ENCODE measurements around the gene STK17A.

Gene STK17A

GRCh38 chr7:43642897-43643630, 60.2 kb downstream of the STK17A start:
- TF ChIP-seq POLR2AphosphoS5 (IDR thresholded peaks at IDR 0.05; ENCODE audit: low read depth, low read length) (no peak), SIN3A (IDR thresholded peaks at IDR 0.05; ENCODE audit: borderline replicate concordance, insufficient read depth, low read length) (no peak), FOXP2 (optimal IDR thresholded peaks at IDR 0.05; ENCODE audit: borderline replicate concordance, extremely low read depth, extremely low read length, insufficient read depth) (no peak), REST (IDR thresholded peaks at IDR 0.05; ENCODE audit: insufficient read depth in 1 of 2, low read depth in 2 of 2, low read length in 2 of 2) (no peak), TAF1 (IDR thresholded peaks at IDR 0.05; ENCODE audit: borderline replicate concordance, insufficient read depth, low read length) (no peak)

GRCh38 chr7:43643846-43644245, 60.9 kb downstream of the STK17A start:
- TF ChIP-seq POLR2AphosphoS5 (IDR thresholded peaks at IDR 0.05; ENCODE audit: low read depth, low read length) (no peak), SIN3A (IDR thresholded peaks at IDR 0.05; ENCODE audit: borderline replicate concordance, insufficient read depth, low read length) (no peak), REST (IDR thresholded peaks at IDR 0.05; ENCODE audit: insufficient read depth in 1 of 2, low read depth in 2 of 2, low read length in 2 of 2) (no peak), FOXP2 (optimal IDR thresholded peaks at IDR 0.05; ENCODE audit: borderline replicate concordance, extremely low read depth, extremely low read length, insufficient read depth) (no peak), TAF1 (IDR thresholded peaks at IDR 0.05; ENCODE audit: borderline replicate concordance, insufficient read depth, low read length) (no peak)

- no peak for TF ChIP-seq FOXP2 (optimal IDR thresholded peaks at IDR 0.05; ENCODE audit: borderline replicate concordance, extremely low read depth, extremely low read length, insufficient read depth)
- no peak for TF ChIP-seq SIN3A (IDR thresholded peaks at IDR 0.05; ENCODE audit: borderline replicate concordance, insufficient read depth, low read length)
- no peak for TF ChIP-seq REST (IDR thresholded peaks at IDR 0.05; ENCODE audit: insufficient read depth in 1 of 2, low read depth in 2 of 2, low read length in 2 of 2)
- TF ChIP-seq POLR2AphosphoS5 (IDR thresholded peaks at IDR 0.05; ENCODE audit: low read depth, low read length), result no peak
- TF ChIP-seq TAF1 (IDR thresholded peaks at IDR 0.05; ENCODE audit: borderline replicate concordance, insufficient read depth, low read length), result no peak
Measured at GRCh38 chr7:43645699-43646226, 62.9 kb downstream of the STK17A start.

GRCh38 chr7:43646603-43647338, 63.9 kb downstream of the STK17A start:
- TF ChIP-seq FOXP2 (optimal IDR thresholded peaks at IDR 0.05; ENCODE audit: borderline replicate concordance, extremely low read depth, extremely low read length, insufficient read depth), result no peak
- TF ChIP-seq REST (IDR thresholded peaks at IDR 0.05; ENCODE audit: insufficient read depth in 1 of 2, low read depth in 2 of 2, low read length in 2 of 2), result no peak
- TF ChIP-seq POLR2AphosphoS5 (IDR thresholded peaks at IDR 0.05; ENCODE audit: low read depth, low read length), result no peak
- TF ChIP-seq SIN3A (IDR thresholded peaks at IDR 0.05; ENCODE audit: borderline replicate concordance, insufficient read depth, low read length), result no peak
